Measurements from ENCODE around the gene C4orf50.

GRCh38 chr4:5952286-5952974, 65.8 kb downstream of the C4orf50 start:
- TF ChIP-seq POLR2A (IDR thresholded peaks at IDR 0.05; ENCODE audit: low read length) (no peak), GATA1 (IDR thresholded peaks at IDR 0.05; ENCODE audit: low read depth, low read length) (no peak)

Measured in erythroblast (primary cell).